Stimulated activated naive CD8-positive, alpha-beta T cell treated with anti-CD3 and anti-CD28 coated beads, Interleukin-15, Interleukin-2, amounts not matched to agents 100 U/mL and 50 U/mL, for 24 hours (primary cell): Measurements from ENCODE around the gene SCTR.

Experiments used
- ATAC-seq: fragments of 150-1000 bp; cut with Tn5 transposase; one replicate; pipeline ENCODE4 v1.10.0; 2021
- DNase-seq: peaks from one replicate; pipeline ENCODE4 v3.0.0; 2021

The SCTR gene

DNA sequence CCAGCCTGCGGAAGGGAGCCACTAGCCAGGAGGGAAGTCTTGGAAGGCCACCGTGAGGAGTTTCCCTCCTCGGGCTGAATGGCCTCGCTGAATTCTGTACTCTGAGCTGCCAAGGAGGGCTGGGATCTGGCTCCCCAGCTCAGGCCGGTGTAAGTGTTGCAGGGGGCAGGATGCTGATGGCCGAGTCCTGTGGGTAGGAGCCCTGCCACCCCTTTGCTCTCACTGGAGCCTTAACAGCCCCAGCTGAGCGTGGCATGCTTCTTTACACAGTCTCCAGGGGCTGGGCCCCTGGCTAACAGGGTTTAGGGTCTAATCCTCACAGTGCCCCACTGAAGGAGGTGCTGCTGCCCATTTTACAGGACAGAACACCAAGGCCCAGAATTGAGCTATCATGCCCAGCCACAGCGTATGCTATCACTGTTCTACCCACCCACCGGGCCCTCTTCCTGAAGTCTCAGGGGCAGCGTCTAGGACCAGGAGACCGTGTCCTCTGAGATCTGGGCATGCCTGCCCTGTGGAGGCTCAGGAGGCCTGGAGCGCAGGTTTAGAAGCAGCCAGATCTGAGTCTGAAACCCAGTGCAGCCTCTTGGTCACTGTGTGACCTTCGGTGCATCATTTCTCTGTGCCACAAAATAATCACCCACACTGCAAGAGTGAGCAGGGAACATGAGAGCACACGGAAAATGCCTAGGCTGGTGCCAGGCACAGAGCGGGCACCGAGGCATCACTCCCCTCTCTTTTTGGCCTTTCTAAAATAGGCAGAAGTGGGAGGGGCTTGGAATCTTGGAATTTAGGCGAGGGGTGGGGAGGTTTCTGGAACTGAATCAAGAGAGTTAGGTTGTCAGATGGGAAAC is 49.7 kb downstream of the SCTR start:
- ATAC-seq = no peak
- DNase-seq = no peak

DNA sequence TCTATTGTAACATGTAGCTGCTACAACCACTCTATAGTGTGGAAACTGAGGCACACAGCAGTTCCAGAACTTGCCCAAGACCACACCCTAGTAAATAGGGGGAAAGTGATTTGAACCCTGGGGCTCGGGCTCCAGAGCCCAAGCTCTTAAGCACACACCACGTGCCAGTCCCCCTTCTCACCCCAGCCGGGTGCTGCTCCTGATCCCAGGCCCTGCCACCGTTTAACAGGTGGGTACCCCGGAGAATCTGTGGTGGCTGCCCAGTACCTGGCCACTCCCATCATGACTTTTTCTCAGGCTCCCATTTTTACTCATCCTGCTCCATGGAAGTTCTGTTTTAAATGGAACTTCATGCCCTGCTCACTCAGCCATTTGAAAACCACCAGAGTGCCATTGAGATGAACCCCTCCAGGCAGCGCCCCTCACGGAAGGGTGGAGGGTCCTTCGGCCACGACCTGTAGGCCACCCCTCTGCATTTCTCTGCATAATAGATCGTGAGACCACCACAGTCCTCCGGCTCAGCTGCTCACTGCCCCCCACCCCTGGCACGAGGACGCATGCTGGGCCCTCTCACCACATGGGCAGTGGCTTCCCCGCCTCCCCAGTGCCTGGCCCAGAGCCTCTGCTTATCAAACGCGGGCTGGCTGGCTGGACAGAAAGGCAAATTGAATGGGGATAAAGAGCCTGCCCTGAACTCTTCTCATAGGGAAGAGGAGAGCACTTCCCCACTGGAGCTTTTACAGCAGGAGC is 50.5 kb downstream of the SCTR start:
- DNase-seq = no peak
- no peak for ATAC-seq

DNA sequence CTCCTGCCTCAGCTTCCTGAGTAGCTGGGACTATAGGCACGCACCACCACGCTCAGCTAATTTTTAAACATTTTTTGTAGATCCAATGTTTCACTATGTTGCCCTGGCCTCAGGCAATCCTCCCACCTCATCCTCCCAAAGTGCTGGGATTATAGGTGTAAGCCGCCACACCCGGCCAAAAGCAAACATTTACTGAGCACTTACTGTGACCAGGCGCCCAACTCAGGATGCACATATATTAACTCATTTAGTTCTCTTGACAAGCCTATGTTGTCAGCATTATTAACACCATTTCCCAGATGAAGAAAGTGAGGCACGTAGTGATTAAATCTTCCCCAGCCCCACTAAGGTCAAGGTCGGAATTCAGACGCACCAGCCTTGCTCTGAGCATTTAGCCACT is 51.5 kb downstream of the SCTR start:
- DNase-seq (no peak), ATAC-seq (no peak)

DNA sequence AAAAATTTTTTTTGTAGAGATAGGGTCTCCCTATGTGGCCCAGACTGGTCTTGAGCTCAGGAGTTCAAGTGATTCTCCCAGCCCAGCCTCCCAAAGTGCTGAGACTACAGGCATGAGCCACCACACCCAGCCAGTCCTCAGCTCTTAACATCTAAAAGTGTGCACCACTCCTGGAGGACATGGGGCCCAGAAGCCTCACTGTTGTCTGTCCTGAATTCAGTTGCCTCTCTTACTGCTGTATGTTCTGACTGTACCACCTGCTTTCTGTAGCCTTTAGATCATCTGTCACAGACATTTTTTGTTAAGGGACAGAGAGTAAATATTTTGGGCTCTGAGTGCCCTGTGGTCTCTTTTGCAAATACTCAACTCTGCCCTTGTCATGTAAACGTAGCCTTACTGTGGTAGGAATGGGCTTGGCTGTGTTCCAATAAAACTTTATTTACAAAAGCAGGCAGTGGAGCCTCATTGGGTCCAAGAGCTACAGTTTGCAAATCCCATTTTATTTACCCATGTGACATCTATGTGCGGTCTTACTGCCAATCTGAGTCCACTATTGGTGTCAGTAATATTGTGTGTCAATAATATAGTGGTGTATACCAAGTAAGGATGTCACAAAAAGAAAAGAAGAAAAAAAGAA is 54.5 kb downstream of the SCTR start:
- ATAC-seq (no peak), DNase-seq (no peak)

DNA sequence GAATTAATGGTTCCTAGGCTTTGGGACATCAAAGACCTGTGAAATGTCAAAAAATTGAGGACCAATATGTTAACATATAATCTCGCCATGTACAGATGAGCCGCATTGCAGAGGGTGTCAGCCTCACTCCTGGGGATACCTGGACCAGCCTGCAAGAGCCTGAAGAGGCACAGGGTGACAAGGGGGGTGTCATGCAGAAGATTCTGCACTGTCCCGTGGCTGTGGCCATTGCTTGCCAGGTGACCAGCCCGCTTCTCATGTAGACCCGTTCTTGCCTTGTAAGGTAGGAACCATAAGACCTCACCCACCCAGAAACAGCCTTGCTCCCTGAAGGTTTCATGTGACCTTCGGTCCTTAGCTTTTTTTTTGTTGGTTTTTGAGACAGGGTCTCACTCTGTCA is 55.2 kb downstream of the SCTR start:
- DNase-seq = no peak
- no peak for ATAC-seq

DNA sequence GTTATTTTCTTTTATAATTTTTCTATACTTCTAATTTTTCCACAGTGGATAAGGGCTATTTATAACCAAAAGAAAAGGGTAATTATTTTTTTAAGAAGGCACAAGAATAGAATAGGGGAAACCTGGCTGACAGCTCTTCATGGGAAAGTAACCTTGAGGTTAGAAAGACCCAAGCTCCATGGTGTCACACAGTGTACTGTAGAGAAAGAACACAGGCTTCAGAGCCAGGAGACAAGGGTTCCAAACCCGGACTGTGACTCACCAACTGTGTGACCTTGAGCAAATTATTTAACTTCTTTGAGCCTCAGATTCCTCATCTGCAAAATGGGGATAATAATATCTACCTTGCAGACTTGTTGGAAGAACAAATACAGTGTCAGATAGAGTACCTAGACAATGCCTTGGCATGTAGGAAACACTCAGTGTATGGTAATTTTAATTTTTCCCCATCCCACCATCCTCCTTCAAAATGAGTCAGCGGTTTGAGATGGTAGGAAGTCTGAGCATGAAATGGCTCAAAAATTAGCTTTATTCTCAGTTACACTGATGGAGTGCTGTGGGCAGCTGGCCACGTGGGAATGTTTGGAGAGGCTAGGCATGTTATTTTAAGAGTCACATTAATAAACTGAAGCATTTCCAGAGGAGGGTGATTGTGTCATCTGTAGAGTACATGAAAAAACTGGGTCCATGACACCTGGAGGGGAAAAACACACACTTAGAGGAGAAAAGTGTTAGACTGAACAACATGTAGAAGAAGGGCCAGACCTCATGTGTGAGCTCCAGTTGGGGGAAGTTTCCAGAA is 55.9 kb downstream of the SCTR start:
- ATAC-seq (no peak), DNase-seq (no peak)

DNA sequence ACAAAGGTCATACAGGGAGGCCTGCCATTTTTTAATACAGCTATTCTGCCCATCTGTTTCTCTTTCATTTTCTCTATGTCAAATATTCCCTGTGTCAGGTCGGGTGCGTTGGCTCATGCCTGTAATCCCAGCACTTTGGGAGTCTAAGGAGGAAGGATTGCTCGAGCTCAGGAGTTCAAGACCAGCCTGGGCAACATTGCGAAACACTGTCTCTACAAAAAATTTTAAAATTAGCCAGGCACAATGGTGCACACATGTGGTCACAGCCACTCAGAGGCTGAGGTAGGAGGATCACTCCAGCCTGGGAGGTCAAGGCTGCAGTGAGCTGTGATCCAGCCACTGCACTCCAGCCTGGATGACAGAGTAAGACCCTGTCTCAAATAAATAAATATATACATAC is 57.9 kb downstream of the SCTR start:
- no peak for ATAC-seq
- no peak for DNase-seq

DNA sequence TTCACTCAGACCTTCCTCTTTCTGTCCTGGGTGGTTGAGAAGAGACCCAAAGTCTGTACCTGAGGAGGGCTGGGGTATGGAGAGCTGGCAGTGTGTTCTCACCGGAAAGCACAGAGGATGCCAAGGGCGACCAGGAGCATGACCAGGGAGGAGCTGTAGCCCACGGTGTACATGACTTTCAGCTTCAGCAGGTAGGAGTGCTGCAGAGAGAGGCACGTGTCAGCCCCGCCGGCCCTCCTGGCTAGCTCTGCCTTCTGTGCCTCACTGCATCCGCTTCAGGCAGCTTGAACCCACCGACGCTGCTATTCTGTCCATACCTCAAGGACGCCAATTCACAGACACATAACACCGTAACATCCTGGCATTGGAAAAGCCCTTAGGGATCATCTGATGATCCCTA is 58.6 kb downstream of the SCTR start:
- ATAC-seq = no peak
- no peak for DNase-seq

DNA sequence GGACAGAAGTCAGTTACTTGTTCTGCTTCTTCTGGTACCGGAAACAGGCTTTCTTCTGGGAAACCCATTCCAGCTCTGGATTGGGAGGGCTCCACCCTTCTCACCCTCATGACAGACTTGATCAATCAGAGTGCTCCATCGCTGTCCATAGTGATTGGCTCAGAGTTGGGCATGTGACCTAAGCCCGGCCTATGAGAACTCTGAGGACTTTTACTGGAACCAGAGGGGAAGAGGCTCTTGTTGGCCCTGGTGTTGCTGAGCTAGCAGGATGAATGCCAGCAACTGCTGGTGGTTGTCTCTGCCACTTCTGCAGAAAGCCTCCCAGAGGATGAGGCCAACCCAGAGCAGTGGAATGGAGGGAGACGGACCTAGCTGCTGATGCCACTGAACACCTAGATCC is 59.3 kb downstream of the SCTR start:
- ATAC-seq = no peak

DNA sequence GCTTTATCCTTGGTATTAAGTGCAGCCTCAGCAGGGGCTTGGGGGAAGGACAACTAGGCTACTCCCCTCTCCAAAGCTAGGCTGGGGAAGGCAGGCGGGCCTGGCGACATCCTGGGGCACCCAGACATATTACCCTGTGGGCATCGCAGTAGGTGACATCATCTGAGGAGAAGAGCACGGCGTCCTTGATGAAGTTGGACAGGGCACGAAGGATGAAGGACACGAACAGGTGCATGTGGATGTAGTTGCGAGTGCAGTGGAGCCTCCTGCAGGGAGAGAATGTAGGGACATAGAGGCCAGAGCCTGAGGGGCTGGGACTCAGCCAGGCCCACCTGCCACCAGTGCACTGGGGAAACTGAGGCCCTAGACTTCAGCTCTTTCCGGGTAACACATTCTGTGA is 60.3 kb downstream of the SCTR start:
- ATAC-seq (no peak), DNase-seq (no peak)

More for the DNA sequence above, 59.3 kb downstream of the SCTR start:
- DNase-seq = no peak

DNA sequence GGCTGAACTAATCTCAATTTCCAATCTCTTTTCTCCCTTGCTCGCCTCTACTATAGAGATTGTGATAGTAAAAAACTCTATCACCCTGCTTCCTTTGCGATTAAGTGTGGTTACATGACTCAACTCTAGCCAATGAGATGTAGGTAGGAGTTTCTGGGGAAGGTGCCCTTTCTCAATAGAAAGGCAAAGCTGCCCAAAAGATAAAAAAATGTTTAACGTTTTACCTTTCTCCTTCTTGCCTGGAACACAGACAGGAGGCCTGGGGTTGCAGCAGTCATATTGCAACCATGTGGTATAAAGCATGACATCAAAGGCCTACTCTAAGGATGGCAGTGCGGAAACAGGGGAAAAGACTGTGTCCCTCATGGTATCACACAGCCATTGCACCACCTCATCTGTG is 61.1 kb downstream of the SCTR start:
- peak; percentile 58 for ATAC-seq
- no peak for DNase-seq

DNA sequence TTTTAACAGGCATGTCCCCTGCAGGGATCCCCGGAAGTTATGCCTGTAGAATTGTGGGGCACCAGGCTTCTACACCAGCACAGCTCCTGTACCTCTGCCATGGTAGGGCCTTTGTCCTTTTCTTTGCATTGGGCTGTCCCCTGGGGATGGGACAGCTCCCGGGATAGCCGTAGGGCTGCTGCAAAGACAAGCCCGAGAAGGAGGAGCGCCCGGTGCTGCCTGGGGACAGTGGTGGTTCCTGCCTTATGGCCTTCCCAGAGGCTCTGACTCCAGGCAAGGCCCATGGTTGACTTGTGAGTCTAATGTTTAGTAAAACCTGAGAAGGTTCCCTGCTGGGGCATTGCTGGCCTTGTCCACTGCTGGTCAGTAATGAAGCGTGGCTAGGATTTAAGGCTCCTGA is 61.7 kb downstream of the SCTR start:
- ATAC-seq = no peak

DNA sequence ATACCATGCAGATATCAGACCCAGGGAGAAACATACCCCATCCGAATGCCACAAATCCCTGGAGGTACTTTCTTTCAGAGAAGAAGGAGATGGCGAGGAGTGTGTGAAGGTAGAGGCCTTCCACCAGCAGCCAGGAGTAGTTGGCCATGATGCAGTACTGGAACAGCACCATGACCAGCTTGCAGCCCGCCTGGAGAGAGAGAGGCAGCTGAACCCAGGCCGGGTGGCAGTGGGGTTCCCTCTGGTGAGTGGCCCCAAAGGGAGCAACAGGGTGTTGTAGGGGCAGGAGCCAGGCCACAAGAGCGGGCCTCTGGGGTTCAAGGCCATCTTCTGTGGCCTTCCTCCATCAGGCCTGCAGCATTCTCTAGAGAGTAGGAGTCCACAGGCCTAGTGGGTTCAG is 62.5 kb downstream of the SCTR start:
- ATAC-seq (no peak), DNase-seq (no peak)

More for the DNA sequence above, 61.7 kb downstream of the SCTR start:
- no peak for DNase-seq

DNA sequence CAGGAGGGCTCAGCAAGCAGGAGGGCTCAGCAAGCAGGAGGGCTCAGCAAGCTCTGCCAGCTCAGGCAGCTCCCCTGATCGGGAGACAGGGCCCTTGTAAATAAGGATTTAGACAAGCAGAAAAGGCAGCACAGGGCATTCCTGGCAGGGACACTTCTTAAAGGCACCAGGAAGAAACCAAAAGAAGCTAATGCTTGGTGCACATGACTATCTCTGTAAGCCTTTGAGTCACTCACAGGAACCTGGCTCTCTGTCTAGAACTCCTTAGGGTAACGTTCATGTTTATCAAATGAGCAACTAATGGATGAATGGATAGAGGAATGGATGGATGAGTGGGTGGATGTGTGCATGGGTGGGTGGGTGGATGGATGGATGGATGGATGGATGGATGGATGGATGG is 64.2 kb downstream of the SCTR start:
- DNase-seq (no peak), ATAC-seq (no peak)

DNA sequence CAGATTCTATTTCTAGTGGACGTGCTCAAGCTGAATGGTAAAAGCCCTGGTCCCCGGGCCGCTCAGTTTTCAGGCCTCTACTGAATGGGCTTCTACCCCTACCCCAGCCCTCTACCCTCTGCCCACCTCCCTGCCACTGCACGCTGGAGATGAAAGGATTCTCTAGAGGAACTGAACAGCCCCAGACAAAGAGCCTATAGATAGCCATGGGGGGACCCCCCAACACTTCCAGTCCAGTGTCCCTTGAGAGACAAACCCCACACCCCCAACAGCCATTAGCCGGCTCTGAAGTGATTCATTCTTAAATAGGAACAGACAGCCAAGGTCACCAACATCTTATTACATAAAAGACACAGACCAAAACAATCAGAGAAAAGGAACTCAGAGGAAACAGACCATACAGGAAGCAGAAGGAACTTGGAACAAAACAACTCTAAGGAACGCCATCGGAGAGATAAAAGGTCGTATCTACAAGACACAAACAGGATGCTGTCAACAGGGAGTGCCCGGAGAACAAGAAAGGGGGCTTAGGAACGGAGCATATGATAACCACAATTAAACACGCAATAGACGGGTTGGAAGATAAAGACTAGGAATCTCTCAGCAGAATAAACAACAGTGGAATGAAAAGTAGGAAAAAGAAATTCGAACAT is 69.1 kb downstream of the SCTR start:
- no peak for ATAC-seq
- no peak for DNase-seq

DNA sequence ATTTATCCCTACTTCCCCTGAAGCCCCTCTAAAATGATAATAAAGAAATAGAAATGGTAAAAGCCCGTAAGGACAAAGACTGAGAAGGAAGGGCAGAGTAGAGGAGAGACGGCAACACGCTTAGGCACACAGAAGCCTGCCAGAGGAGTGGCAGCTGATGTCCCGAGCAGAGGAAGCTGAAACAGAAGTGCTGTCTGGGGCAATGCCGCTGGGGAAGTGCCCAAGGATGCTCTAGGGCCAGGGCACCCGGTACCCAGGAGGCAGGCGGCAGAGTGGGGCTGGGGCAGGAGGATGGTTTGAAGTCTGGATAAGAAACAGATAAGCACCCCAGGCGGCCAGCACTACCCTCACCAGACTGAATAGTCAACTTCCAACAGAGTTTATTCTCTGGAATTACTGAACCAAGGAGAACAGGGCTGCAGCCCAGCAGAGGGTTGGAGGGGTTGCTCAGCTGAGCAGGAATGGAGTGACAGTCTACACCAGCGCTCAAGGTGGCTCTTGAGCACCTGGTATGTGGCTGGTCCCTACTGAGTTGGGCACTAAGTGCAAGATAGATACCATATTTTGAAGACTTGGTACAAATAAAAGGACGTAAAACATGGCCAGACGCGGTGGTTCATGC is 70.2 kb downstream of the SCTR start:
- ATAC-seq (no peak), DNase-seq (no peak)

DNA sequence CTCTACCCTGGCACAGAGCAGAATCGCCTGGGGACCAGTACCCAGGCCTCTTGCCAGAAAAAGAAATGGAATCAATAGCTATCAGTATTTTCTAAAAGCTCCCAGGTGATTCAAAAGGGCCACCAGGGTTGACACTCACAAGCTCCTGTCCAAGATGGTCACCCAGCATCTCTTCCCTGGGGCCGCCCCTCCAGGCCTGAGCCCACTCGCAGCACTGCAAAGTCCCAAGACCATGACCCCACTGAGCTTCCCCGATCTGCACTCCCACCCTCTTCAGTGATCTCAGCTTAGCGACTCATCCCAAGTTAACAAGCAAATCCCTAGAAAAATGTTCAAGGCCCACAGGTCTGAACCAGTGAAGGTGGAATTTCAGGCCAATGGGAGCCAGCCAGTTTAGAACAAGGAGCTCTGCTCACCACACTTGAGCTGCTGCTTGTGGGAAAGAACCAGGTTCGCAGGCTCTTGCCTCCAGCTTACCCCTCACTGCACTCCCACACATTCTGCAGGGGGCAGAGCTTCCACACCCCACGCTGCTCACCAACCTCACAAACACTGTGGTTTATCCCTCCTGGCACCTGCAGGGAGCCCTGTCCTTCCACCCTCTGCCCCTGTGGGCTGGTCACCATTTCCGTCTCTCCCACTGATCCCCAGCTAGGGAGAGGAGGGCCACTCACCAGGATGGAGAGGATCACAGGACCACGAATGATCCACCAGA is 72.8 kb downstream of the SCTR start:
- no peak for ATAC-seq
- DNase-seq = no peak

DNA sequence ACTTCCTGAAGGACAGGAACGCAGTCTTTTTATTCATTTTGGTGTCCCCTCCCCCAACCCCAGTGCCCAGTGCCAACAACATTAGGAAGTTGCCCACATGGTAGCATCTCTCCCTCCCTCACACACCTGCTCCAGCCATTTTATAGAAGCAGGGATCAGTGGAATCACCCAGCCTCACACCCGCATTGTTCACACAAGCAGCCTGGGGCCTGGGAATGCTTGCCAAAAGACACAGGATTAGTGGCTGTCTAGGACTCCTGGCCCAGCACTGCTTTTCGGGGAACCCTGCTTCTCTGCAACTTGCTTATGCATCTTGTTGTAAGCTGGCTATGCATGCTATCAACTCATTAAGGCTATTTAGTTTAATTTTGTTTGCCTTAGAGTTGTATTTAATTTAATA is 74.8 kb downstream of the SCTR start:
- DNase-seq = no peak
- ATAC-seq = no peak

DNA sequence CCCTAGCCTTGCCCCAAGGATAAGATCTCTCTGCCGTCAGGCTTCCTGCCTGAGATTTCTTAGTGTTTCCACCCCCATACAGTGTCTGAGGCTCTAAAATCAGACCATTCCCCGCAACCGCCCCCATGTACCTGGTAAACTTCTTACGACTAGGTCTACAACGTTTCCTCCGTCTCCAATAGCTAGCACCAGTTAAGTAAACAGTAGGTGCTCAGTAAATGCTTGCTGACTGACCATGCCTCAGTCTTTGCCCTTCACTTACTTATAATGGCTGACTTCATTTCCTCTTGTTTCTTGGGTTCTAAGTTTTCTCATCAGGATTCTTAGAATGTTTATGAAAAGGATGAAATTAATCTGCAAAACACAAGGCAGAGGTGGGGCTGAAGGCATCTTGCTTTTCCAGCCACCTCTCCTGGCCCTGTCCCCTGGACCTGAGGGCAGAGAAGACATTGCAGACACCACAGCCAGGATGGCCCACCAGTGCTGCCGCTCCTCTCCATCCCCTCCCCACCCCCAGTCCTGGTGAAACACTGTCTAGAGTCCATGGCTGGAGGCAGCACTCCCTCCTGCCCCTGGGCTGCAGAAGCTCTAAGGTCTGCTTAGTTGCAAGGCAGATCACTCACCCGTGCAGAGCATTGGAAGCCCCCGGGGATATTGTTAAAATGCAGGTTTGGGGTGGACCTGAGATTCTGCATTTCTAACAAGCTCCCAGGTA is 75.7 kb downstream of the SCTR start:
- ATAC-seq (no peak), DNase-seq (no peak)

DNA sequence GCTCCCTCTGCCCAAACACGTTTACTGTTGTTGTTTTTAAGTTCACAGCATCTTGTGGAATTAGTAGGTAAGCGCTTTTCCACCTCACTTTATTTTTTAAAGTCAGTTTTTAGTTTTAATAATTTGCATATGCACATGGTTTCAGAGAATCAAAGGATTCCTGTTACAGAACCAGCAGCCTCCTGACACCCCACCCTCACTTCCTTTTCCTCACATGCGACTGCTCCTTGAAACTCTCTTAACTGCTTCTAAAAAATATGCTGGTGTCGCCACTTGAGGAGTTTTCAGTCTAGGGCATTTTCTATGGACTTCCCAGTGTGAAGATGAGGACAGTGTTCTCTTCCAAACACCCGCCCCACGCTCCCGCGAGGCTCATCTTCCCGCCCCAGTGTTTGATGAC is 78.2 kb downstream of the SCTR start:
- no peak for DNase-seq
- no peak for ATAC-seq
